Measurements from ENCODE around the gene CLVS2. TPM values are rescaled to one million over a fixed set of nuclear protein-coding genes. Genes with fewer than 3 reads are reported as not detected.

Gene CLVS2
- total RNA-seq, 1 donor from 2014 or later = not detected

DNA sequence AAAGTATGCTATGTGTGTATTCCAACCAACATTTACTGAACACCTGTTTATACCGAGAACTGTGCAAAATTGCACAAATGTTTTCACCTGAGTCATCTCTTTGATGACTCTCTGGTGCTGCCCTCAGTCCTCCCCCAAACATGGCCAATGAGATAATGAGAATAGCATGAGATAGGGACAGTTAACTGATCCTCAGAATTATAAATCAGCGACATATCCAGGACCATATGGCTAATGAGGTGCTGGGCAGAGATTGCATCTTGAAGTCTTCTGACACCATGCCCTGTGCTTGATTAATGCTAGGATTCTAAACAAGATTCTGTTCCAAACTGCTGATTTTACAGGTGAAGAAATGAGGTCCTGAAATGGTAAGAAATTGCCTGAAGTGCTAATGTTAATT is 13.0 kb downstream of the CLVS2 start:
- H3K4me3 Mint-ChIP-seq (ENCODE audit: unreplicated experiment) = no peak overlapping the region
- no peaks in the 10 kb centered on the region for H3K36me3 Mint-ChIP-seq (ENCODE audit: low read depth)
- no peaks in the 10 kb centered on the region for H3K9me3 Mint-ChIP-seq (ENCODE audit: low read depth)
- H3K4me1 Mint-ChIP-seq (ENCODE audit: low read depth) = no peaks in the 10 kb centered on the region
- peaks cover 39% of the 10 kb centered on the region for H3K27me3 Mint-ChIP-seq (ENCODE audit: low read depth)
- no peak for DNase-seq (ENCODE audit: low spot score)
- H3K27ac Mint-ChIP-seq (ENCODE audit: unreplicated experiment) = no peak overlapping the region
- TF ChIP-seq, protein P1, sequence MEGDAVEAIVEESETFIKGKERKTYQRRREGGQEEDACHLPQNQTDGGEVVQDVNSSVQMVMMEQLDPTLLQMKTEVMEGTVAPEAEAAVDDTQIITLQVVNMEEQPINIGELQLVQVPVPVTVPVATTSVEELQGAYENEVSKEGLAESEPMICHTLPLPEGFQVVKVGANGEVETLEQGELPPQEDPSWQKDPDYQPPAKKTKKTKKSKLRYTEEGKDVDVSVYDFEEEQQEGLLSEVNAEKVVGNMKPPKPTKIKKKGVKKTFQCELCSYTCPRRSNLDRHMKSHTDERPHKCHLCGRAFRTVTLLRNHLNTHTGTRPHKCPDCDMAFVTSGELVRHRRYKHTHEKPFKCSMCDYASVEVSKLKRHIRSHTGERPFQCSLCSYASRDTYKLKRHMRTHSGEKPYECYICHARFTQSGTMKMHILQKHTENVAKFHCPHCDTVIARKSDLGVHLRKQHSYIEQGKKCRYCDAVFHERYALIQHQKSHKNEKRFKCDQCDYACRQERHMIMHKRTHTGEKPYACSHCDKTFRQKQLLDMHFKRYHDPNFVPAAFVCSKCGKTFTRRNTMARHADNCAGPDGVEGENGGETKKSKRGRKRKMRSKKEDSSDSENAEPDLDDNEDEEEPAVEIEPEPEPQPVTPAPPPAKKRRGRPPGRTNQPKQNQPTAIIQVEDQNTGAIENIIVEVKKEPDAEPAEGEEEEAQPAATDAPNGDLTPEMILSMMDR (IDR thresholded peaks at IDR 0.05) = no peak

DNA sequence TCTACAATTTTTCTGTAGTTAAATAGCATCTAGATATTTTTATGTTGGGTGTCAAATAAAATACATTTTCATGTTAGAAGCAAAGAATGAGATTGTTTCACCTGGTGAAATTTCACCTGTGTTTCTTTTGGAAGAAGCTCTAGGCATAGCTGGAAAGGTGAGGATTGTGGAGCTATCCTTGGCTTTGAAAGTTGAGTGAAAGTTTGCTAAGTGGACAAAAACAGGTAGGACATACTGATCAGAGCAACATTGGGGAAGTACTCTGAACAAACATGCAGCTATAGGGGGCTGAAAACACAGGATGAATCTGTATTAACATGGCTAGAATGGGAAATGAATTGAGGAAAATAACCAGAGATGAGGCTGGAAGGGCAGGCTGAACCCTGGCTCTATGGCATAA is 18.8 kb downstream of the CLVS2 start:
- no peak overlapping the region for H3K27ac Mint-ChIP-seq (ENCODE audit: unreplicated experiment)
- H3K9me3 Mint-ChIP-seq (ENCODE audit: low read depth) = no peaks in the 10 kb centered on the region
- H3K36me3 Mint-ChIP-seq (ENCODE audit: low read depth) = no peaks in the 10 kb centered on the region
- TF ChIP-seq, protein P1 (IDR thresholded peaks at IDR 0.05) = no peak
- no peaks in the 10 kb centered on the region for H3K4me1 Mint-ChIP-seq (ENCODE audit: low read depth)
- H3K27me3 Mint-ChIP-seq (ENCODE audit: low read depth) = peaks cover 24% of the 10 kb centered on the region
- no peak overlapping the region for H3K4me3 Mint-ChIP-seq (ENCODE audit: unreplicated experiment)
- no peak for DNase-seq (ENCODE audit: low spot score)

DNA sequence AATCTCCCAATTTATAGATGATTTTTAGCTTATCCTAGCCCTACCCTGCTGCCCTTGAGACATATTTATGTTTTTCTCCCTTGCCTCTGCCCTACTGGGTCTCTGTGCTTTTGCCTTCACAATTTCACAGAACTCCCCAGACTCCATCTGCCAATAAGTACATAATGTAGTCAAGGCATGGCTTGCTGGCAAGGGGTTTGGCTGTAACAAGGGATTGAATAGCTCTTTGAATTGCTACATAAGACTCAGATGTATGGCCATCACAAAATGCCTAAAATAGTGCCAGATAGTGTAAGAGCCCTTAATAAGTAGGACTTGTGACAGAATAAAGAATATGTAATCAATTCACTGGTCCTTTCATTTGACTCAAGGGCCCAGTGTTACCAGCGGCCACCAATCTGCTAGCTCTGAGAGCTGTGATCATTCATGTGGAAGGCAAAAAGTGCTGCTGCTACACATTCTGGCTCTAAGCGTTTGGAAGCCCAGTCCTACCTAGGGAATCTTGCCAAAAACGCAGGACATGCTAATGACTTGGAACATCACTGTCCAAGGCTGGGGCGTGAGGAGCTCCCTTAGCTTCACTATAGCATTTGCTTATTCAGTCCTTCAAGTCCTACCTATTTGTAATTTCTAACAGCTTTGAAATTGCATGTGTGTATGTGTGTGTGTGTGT is 20.5 kb downstream of the CLVS2 start:
- TF ChIP-seq, protein P1 (IDR thresholded peaks at IDR 0.05) = no peak
- H3K36me3 Mint-ChIP-seq (ENCODE audit: low read depth) = no peaks in the 10 kb centered on the region
- H3K4me3 Mint-ChIP-seq (ENCODE audit: unreplicated experiment) = no peak overlapping the region

DNA sequence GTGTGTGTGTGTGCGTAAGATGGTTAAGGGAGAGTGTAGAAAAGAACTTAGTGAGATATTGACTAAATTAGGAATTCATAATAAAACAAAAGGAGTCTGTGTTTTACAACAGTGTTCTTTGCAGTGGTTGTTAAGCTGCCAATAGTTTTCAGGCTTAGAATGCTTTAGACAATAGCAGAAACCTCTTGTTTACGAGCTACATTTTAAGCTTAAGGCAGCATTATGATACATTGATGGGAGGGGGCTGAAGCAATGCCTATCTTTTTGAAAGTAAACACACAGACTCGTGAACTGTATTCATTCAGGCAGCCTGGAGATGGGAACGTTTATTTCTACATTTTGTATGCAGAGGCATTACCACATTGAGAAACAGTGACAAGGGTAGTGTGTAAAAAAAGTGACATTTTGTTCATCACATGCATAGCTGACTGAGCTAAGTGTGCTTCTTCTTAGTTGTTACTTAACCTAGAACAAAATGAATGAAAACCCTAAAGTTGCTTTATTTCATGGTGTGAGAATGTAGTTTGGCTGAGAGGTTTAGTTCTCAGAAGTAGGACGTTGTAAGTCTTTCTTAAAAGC is 21.2 kb downstream of the CLVS2 start:
- Mint-ChIP-seq H3K4me1 (ENCODE audit: low read depth) (no peaks in the 10 kb centered on the region), H3K9me3 (ENCODE audit: low read depth) (peaks cover 2% of the 10 kb centered on the region), H3K27ac (ENCODE audit: unreplicated experiment) (no peak overlapping the region), H3K27me3 (ENCODE audit: low read depth) (peaks cover 10% of the 10 kb centered on the region), H3K36me3 (ENCODE audit: low read depth) (no peaks in the 10 kb centered on the region), H3K4me3 (ENCODE audit: unreplicated experiment) (no peak overlapping the region)
- TF ChIP-seq, protein P1 (IDR thresholded peaks at IDR 0.05) = no peak
- DNase-seq (ENCODE audit: low spot score) = no peak

More for the DNA sequence above, 20.5 kb downstream of the CLVS2 start:
- H3K4me1 Mint-ChIP-seq (ENCODE audit: low read depth) = no peaks in the 10 kb centered on the region
- H3K9me3 Mint-ChIP-seq (ENCODE audit: low read depth) = no peaks in the 10 kb centered on the region
- peaks cover 16% of the 10 kb centered on the region for H3K27me3 Mint-ChIP-seq (ENCODE audit: low read depth)
- no peak overlapping the region for H3K27ac Mint-ChIP-seq (ENCODE audit: unreplicated experiment)
- no peak for DNase-seq (ENCODE audit: low spot score)

DNA sequence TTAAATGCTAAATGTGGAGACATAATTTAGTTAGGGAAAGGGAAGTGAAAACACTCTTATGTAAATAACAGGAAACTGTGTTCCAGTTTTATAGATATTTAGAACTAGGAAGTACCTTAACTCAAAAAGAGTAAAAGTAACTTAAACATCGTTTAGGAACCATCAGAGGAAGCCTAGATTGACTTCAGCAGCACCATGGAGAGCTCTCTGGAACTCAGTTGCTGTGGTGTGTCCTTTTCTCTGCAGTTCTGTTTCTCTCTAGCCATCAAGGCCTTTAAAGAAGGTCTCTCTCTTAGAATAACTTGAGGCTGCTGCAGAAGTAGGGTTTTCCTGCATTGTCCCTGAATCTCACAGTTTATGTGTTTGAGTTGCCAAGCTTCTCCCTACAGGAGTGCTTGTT is 26.9 kb downstream of the CLVS2 start:
- peaks cover 11% of the 10 kb centered on the region for H3K27me3 Mint-ChIP-seq (ENCODE audit: low read depth)
- H3K9me3 Mint-ChIP-seq (ENCODE audit: low read depth) = peaks cover 3% of the 10 kb centered on the region
- DNase-seq (ENCODE audit: low spot score) = no peak
- H3K4me1 Mint-ChIP-seq (ENCODE audit: low read depth) = no peaks in the 10 kb centered on the region
- no peaks in the 10 kb centered on the region for H3K36me3 Mint-ChIP-seq (ENCODE audit: low read depth)
- H3K4me3 Mint-ChIP-seq (ENCODE audit: unreplicated experiment) = no peak overlapping the region
- TF ChIP-seq, protein P1 (IDR thresholded peaks at IDR 0.05) = no peak
- H3K27ac Mint-ChIP-seq (ENCODE audit: unreplicated experiment) = no peak overlapping the region
